K562 (cell line): ENCODE results near the gene TBC1D2B. TPM values are rescaled to one million over a fixed set of nuclear protein-coding genes. Genes with fewer than 3 reads are reported as not detected.

ENCODE experiments used
- ATAC-seq: fragments of 200-7000 bp; cut with Tn5 transposase; 3 replicates; pipeline ENCODE4 v1.9.1; 2020; ENCODE audit warnings: moderate library complexity
- BruUV-seq: library from RNA; stranded (reverse); fragments of 400-500 nt; replicated peaks from 2 replicates; lab custom pipeline; 2021; lab: Mats Ljungman, UMichigan
- CTCF ChIA-PET: fragments of 300-600 bp; formaldehyde crosslinking; extraction: SDS; loops from one replicate; lab custom pipeline; 2021; ENCODE audit warnings: low intra/inter-chr PET ratio; lab: Yijun Ruan, JAX
- POLR2A ChIA-PET: fragments of 300-600, 350-650 bp; sonication (Branson Sonifier 250); formaldehyde crosslinking; extraction: SDS; loops from one replicate; lab custom pipeline; 2021; ENCODE audit warnings: antibody characterized with exemption, inconsistent platforms; lab: Yijun Ruan, JAX
- DNase-seq, 4 experiments: peaks; one replicate each; pipeline versions ENCODE4 v3.0.0 to v3.0.0-alpha.2; 2011 to 2018; ENCODE audit warnings: low spot score in 3 of 4, mixed read lengths in 3 of 4; ENCODE audit errors: extremely low read depth in 1 of 4
- FAIRE-seq: peaks from 2 replicates; lab custom pipeline; 2011; peaks lifted over from hg19 to GRCh38; lab: Jason Lieb, UNC
- H2AFZ ChIP-seq: 2 replicates; pipeline ENCODE4 v1.6.0; 2011; ENCODE audit warnings: low read depth, low read length, control low read depth, inconsistent platforms
- H3K27ac ChIP-seq: fragments of 200-600 bp; 3 replicates; pipeline ENCODE4 v1.8.0; 2011; ENCODE audit warnings: low read depth, mild to moderate bottlenecking, control low read depth, inconsistent platforms, low read length, moderate library complexity, mixed read lengths; ENCODE audit errors: extremely low read depth
- H3K27me3 ChIP-seq, 2 experiments: fragments of 300-600 bp in 1 of 2; 2 replicates in 1 of 2; 3 replicates in 1 of 2; pipeline versions ENCODE4 v1.6.0 to v1.8.0; 2011; ENCODE audit warnings: inconsistent platforms in 2 of 2, low read length in 2 of 2, mild to moderate bottlenecking in 1 of 2, mixed read lengths in 1 of 2, moderate library complexity in 1 of 2; ENCODE audit not compliant: control insufficient read depth in 2 of 2, insufficient read depth in 2 of 2
- H3K36me3 ChIP-seq: fragments of 300-600 bp; 3 replicates; pipeline ENCODE4 v1.8.0; 2011; ENCODE audit warnings: mild to moderate bottlenecking, low read length, inconsistent platforms; ENCODE audit not compliant: control insufficient read depth, insufficient read depth
- H3K4me1 ChIP-seq, 2 experiments: fragments of 200-600 bp in 1 of 2; replicated peaks in 1 of 2; 2 replicates in 1 of 2; 3 replicates in 1 of 2; pipeline versions ENCODE4 v1.5.1 to v1.8.0; 2011; ENCODE audit warnings: inconsistent platforms in 2 of 2, low read length in 2 of 2, mild to moderate bottlenecking in 1 of 2, mixed read lengths in 1 of 2, moderate library complexity in 1 of 2; ENCODE audit not compliant: control insufficient read depth in 2 of 2, insufficient read depth in 2 of 2
- H3K4me2 ChIP-seq: 2 replicates; pipeline ENCODE4 v1.6.1; 2011; ENCODE audit warnings: low read length, control low read depth, inconsistent platforms, mixed read lengths; ENCODE audit not compliant: insufficient read depth
- H3K4me3 ChIP-seq: fragments of 200-600 bp; sonication (generic), shearing (Covaris generic); 2 replicates; pipeline ENCODE4 v1.5.1; 2016; ENCODE audit warnings: control low read depth, inconsistent platforms
- H3K79me2 ChIP-seq: fragments of 200-600 bp; 3 replicates; pipeline ENCODE4 v1.8.0; 2011; ENCODE audit warnings: low read length, inconsistent platforms; ENCODE audit not compliant: control insufficient read depth, insufficient read depth
- H3K9ac ChIP-seq, 2 experiments: 2 replicates each; pipeline versions ENCODE4 v1.6.0 to v1.6.1; 2011; ENCODE audit warnings: low read depth in 2 of 2, low read length in 2 of 2, control low read depth in 1 of 2, inconsistent platforms in 1 of 2, mild to moderate bottlenecking in 1 of 2, mixed read lengths in 1 of 2; ENCODE audit not compliant: insufficient read depth in 1 of 2
- H3K9me1 ChIP-seq: one replicate; pipeline ENCODE4 v1.6.0; 2011; ENCODE audit warnings: inconsistent platforms, mild to moderate bottlenecking, low read length, moderate library complexity; ENCODE audit not compliant: control insufficient read depth, insufficient read depth
- H3K9me3 ChIP-seq: replicated peaks from 2 replicates; pipeline ENCODE4 v1.5.1; 2011; ENCODE audit warnings: low read depth, low read length, inconsistent platforms; ENCODE audit not compliant: control insufficient read depth, insufficient read depth
- H4K20me1 ChIP-seq: replicated peaks from 2 replicates; pipeline ENCODE4 v1.6.1; 2011; ENCODE audit warnings: low read length, inconsistent platforms, mixed read lengths; ENCODE audit not compliant: control insufficient read depth, insufficient read depth
- EGR1 ChIP-seq: fragments of 450-650 bp; conservative IDR thresholded peaks from 2 replicates; pipeline ENCODE4 v1.6.1; 2017; ENCODE audit warnings: mild to moderate bottlenecking
- TGIF2 ChIP-seq: sonication (generic); formaldehyde crosslinking; IDR thresholded peaks from 2 replicates; pipeline ENCODE4 v1.8.1; 2022; ENCODE audit warnings: mild to moderate bottlenecking, missing genetic modification reagents, moderate library complexity
- ZEB2 ChIP-seq: fragments of 450-650 bp; IDR thresholded peaks from 2 replicates; pipeline ENCODE4 v1.6.1; 2016
- ZNF197 ChIP-seq: fragments of 200-800 bp; sonication (Bioruptor generic); IDR thresholded peaks from 2 replicates; pipeline ENCODE4 v1.6.1; 2016; ENCODE audit warnings: low read depth, missing genetic modification characterization, missing compliant biosample characterization
- WGBS: fragments of 100-300 bp; shearing (Covaris generic); methylation state at CpG from one replicate; pipeline ENCODE4 v1.1.6; 2016; ENCODE audit warnings: low coverage, mixed read lengths; ENCODE audit not compliant: insufficient coverage; ENCODE audit errors: missing lambda C conversion rate; 5-methylcytosine and 5-hydroxymethylcytosine counted together
- in situ Hi-C: fragments of 300-500 bp; cut with MboI; formaldehyde crosslinking; loops from 4 replicates; pipeline ENCODE4 v1.15.0; 2018; ENCODE audit warnings: inconsistent platforms, mixed read lengths
- intact Hi-C: fragments of 100-400 bp; cut with micrococcal nuclease; formaldehyde crosslinking; loops from 2 replicates; pipeline ENCODE4 v1.14.2; 2022
- polyA plus RNA-seq, 8 experiments: library from polyadenylated mRNA; depleted of rRNA in 4 of 8; stranded (reverse) in 5 of 8; unstranded in 3 of 8; fragments of >200 nt; fragmentation: Nextera tagmentation in 2 of 8; fragmentation: Illumina TruSeq in 1 of 8; extraction: Ambion mirVana in 2 of 8; extraction: Trizol in 1 of 8; gene quantifications; 2 replicates each; pipeline versions ENCODE4 v1.2.1 to v1.2.3, GENCODE V29; 2011 to 2014; ENCODE audit warnings: inconsistent platforms in 1 of 8, missing spikeins in 1 of 8
- total RNA-seq, 7 experiments: library from RNA; depleted of rRNA in 6 of 7; stranded (reverse); fragments of >200 nt in 6 of 7; fragmentation: Illumina TruSeq in 2 of 7; extraction: Trizol in 2 of 7; gene quantifications; 2 replicates each; pipeline versions ENCODE4 v1.2.1 to v1.2.3, GENCODE V29; 2011 to 2021; ENCODE audit warnings: low replicate concordance in 1 of 7
- TF ChIP-seq, protein P1 (sequence below): fragments of 450-650 bp; conservative IDR thresholded peaks from 2 replicates; pipeline ENCODE4 v1.6.1; 2016; ENCODE audit warnings: missing genetic modification characterization, low read depth, mild to moderate bottlenecking, control low read depth, missing compliant biosample characterization
- TF ChIP-seq, protein P2 (sequence below): fragments of 250-450 bp; sonication (Bioruptor Pico); IDR thresholded peaks from 2 replicates; pipeline ENCODE4 v1.5.0; 2021; ENCODE audit warnings: mild to moderate bottlenecking, moderate library complexity
- TF ChIP-seq, protein P3 (sequence below): fragments of 450-650 bp; IDR thresholded peaks from 2 replicates; pipeline ENCODE4 v1.6.1; 2016; ENCODE audit warnings: mild to moderate bottlenecking
- TF ChIP-seq, protein P4 (sequence below): sonication (generic); formaldehyde crosslinking; IDR thresholded peaks from 2 replicates; pipeline ENCODE4 v1.8.1; 2023; ENCODE audit warnings: mild to moderate bottlenecking, missing genetic modification reagents, moderate library complexity
- TF ChIP-seq, protein P5 (sequence below): conservative IDR thresholded peaks from 2 replicates; pipeline ENCODE4 v1.6.1; 2011; ENCODE audit warnings: low read depth, mild to moderate bottlenecking, low read length; ENCODE audit not compliant: control insufficient read depth

Gene TBC1D2B
- total and polyA plus RNA-seq, 9 of the 15 experiments (the other 6 are each of a cell fraction or from before 2014, with no cell fraction given), result 0.15 to 16.3 (median 8.9) TPM

DNA sequence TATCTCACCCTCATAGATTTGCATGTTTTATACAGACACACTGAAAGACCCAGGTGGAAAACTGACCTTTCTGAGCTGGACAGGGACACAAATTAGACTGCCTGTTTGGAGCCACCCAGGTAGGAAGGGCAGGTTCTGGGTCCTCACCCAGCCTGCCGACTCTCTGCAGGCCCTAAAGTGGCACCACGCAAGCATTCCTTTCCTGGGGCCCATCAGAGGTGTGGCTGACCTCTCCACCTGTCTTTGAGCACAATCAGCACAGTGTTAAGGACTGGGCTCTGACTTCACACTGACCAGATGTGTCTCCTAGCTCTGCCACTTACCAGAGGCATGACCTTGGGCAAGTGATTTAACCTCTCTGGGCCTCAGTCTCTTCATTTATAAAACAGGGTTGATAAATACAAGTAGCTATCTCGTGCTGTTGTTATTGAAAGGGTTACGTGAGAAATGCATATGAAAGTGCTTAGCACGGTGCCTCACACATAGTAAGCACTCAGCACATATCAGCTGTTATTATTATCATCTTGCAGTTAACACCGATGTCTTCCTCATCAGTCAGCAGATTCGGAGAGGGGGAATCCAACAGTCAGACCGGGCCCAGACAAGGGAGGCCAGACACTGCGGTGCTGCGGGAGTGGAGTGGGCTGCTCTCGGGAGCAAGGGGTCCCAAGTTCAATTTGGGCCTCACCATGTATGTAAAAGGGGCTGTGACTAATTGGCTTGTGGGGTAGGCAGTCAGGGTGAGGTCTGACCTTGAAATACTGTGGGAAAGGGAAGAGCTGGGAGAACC, 2.0 kb upstream of the TBC1D2B start (continued):
- TF ChIP-seq, protein P1, sequence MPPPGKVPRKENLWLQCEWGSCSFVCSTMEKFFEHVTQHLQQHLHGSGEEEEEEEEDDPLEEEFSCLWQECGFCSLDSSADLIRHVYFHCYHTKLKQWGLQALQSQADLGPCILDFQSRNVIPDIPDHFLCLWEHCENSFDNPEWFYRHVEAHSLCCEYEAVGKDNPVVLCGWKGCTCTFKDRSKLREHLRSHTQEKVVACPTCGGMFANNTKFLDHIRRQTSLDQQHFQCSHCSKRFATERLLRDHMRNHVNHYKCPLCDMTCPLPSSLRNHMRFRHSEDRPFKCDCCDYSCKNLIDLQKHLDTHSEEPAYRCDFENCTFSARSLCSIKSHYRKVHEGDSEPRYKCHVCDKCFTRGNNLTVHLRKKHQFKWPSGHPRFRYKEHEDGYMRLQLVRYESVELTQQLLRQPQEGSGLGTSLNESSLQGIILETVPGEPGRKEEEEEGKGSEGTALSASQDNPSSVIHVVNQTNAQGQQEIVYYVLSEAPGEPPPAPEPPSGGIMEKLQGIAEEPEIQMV, result no peak
- no peak for TF ChIP-seq ZNF197 (CRISPR knock-in tag)

DNA sequence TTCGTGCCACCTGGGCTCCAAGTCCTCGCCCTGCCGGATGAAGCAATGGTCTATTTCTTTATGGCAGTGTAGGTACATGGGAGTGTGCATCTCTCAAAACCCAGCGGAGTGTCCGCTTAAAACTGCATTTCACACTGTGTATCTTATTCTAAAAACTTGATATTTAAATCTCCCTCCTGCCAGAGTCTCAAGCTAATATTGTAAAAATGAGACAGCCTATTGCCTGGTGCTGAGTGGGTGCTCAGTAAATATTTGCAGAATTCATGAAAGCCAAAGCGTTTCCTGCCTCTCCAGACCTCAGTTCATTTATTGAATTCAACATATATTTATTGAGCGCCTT, 330 bp upstream of the TBC1D2B start:
- ChIA-PET CTCF (no interaction called here), POLR2A (interaction anchor here (1.0 kb wide), 1 partner anchor 18 kb away, joined by 3 read pairs; no protein-coding TSS in a partner anchor)
- FAIRE-seq (no peak), DNase-seq (no peak), ATAC-seq (peak; percentile 32)
- Histone ChIP-seq H3K9ac (peak overlapping the region; percentile 23 to 96; a peak in 2 of 4 replicates), H3K4me3 (peak overlapping the region; percentile 81), H4K20me1 (peaks cover 9% of the 10 kb centered on the region), H3K27me3 (no peaks in the 10 kb centered on the region), H3K36me3 (no peaks in the 10 kb centered on the region), H3K9me1 (no peaks in the 10 kb centered on the region), H3K4me1 (peaks cover 7 to 17% of the 10 kb centered on the region in 2 experiments; a peak in 3 of 5 replicates), H3K4me2 (peak overlapping the region; percentile 93), H3K79me2 (peaks cover 10% of the 10 kb centered on the region; the same call in 2 of the 3 replicates), H3K27ac (no peak overlapping the region; the same call in 2 of the 3 replicates), H2AFZ (peak overlapping the region; percentile 97), H3K9me3 (no peaks in the 10 kb centered on the region)
- intact Hi-C loops (no loop called here), in situ Hi-C loops (no loop called here)
- 22% methylated on average over 7 of the region's 7 CpGs for WGBS
- no TSS peak for BruUV-seq
- TF ChIP-seq TGIF2 (CRISPR knock-in tag), result no peak
- TF ChIP-seq, protein P2, sequence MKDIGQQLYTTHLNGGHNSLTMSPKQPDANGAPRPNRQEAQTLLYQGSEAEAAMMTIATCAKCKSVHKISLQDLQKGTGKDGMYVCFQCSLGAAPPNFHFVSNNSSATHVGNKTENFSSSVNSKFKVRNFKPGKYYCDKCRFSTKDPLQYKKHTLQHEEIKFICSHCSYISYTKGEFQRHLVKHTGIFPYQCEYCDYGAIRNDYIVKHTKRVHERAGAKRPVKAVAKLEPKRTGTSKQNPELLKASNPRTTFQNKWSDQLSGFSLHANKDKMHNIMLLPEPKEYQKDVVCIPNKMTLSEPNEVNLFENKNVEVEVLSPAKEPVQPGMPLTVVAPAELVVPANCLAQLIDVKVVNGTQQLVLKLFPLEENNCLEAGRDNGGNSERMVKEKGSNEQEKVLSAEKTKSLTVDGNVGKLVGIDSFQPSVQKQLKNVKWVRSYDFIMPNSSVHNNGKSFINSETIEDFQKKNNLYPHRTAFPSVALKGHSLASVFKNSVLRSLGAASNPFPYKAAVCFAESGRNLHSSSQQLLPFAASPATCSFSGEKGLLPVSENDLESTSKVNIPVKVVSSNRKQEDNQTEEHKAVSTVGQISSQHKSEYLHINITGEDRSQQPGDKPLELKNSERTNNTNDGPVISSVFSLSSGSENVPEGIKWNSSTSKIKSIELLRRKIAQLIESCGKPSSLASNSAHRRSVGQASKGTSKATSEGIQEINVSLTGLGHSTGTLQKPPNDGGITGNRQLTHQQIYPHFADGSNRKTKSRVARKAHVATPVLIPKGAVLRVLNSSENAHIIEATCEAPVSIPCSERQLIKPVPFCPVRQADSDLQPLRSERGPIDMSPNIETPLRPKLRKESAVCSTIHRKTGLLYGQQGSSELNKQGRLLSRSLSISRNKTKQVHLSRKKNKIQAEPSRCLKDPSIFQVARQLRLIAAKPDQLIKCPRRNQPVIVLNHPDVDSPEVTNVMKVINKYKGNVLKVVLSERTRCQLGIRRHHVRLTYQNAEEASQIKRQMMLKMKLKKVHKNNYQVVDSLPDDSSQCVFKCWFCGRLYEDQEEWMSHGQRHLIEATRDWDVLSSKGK, result no peak
- TF ChIP-seq, protein P3, sequence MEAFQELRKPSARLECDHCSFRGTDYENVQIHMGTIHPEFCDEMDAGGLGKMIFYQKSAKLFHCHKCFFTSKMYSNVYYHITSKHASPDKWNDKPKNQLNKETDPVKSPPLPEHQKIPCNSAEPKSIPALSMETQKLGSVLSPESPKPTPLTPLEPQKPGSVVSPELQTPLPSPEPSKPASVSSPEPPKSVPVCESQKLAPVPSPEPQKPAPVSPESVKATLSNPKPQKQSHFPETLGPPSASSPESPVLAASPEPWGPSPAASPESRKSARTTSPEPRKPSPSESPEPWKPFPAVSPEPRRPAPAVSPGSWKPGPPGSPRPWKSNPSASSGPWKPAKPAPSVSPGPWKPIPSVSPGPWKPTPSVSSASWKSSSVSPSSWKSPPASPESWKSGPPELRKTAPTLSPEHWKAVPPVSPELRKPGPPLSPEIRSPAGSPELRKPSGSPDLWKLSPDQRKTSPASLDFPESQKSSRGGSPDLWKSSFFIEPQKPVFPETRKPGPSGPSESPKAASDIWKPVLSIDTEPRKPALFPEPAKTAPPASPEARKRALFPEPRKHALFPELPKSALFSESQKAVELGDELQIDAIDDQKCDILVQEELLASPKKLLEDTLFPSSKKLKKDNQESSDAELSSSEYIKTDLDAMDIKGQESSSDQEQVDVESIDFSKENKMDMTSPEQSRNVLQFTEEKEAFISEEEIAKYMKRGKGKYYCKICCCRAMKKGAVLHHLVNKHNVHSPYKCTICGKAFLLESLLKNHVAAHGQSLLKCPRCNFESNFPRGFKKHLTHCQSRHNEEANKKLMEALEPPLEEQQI, result no peak
- TF ChIP-seq, protein P4, sequence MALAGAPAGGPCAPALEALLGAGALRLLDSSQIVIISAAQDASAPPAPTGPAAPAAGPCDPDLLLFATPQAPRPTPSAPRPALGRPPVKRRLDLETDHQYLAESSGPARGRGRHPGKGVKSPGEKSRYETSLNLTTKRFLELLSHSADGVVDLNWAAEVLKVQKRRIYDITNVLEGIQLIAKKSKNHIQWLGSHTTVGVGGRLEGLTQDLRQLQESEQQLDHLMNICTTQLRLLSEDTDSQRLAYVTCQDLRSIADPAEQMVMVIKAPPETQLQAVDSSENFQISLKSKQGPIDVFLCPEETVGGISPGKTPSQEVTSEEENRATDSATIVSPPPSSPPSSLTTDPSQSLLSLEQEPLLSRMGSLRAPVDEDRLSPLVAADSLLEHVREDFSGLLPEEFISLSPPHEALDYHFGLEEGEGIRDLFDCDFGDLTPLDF, result no peak
- TF ChIP-seq EGR1, result peak; percentile 25; the same call in 1 of the 2 replicates
- TF ChIP-seq, protein P5, sequence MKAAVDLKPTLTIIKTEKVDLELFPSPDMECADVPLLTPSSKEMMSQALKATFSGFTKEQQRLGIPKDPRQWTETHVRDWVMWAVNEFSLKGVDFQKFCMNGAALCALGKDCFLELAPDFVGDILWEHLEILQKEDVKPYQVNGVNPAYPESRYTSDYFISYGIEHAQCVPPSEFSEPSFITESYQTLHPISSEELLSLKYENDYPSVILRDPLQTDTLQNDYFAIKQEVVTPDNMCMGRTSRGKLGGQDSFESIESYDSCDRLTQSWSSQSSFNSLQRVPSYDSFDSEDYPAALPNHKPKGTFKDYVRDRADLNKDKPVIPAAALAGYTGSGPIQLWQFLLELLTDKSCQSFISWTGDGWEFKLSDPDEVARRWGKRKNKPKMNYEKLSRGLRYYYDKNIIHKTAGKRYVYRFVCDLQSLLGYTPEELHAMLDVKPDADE, result no peak
- TF ChIP-seq ZEB2, result no peak
